Stimulated activated CD8-positive, alpha-beta memory T cell treated with anti-CD3 and anti-CD28 coated beads, Interleukin-12 subunit alpha, Interleukin-12 subunit beta, amount 100 ng/mL, for 24 hours (primary cell): ENCODE data around the gene MRGPRG.
"Not testable (repeated sequence)": the region's sequence is repeated elsewhere in the genome, so short reads cannot be mapped to it uniquely, and the experiment has no call there.

ENCODE experiments used
- DNase-seq: peaks from one replicate; pipeline ENCODE4 v3.0.0-alpha.2; 2020; ENCODE audit errors: extremely low read depth

MRGPRG gene

GRCh38 chr11:3218483-3219280 lies at the start of gene MRGPRG:
Gene MRGPRG, minus strand, starts transcription at chr11:3218813. Its CDS starts 0 bp downstream, at chr11:3218813.
- no peak for DNase-seq

- not testable (repeated sequence) for DNase-seq
Observed at GRCh38 chr11:3262548-3262947, 43.9 kb upstream of the MRGPRG start.

GRCh38 chr11:3261831-3262230 lies 43.2 kb upstream of the MRGPRG start:
- DNase-seq: not testable (repeated sequence)

GRCh38 chr11:3257509-3257908 lies 38.9 kb upstream of the MRGPRG start:
- not testable (repeated sequence) for DNase-seq

GRCh38 chr11:3255241-3255640 lies 36.6 kb upstream of the MRGPRG start:
- DNase-seq: not testable (repeated sequence)

- DNase-seq: not testable (repeated sequence)
Observed at GRCh38 chr11:3254773-3255172, 36.2 kb upstream of the MRGPRG start.

GRCh38 chr11:3245071-3245470 lies 26.5 kb upstream of the MRGPRG start:
- DNase-seq: no peak

- no peak for DNase-seq
Observed at GRCh38 chr11:3243880-3244279, 25.3 kb upstream of the MRGPRG start.

- DNase-seq: no peak
Observed at GRCh38 chr11:3237119-3237518, 18.5 kb upstream of the MRGPRG start.

GRCh38 chr11:3234846-3235245 lies 16.2 kb upstream of the MRGPRG start:
- DNase-seq: no peak

- DNase-seq: no peak
Observed at GRCh38 chr11:3232956-3233355, 14.3 kb upstream of the MRGPRG start.

- DNase-seq: no peak
Observed at GRCh38 chr11:3231851-3232744, 13.5 kb upstream of the MRGPRG start, which contains the start of gene MRGPRE. Gene MRGPRE, minus strand, starts transcription at chr11:3232417. Its CDS starts 3,618 bp downstream, at chr11:3228799.

GRCh38 chr11:3231550-3231850 lies 12.9 kb upstream of the MRGPRG start:
- no peak for DNase-seq

- DNase-seq: no peak
Observed at GRCh38 chr11:3230636-3231549, 12.3 kb upstream of the MRGPRG start.

GRCh38 chr11:3229673-3230630 lies 11.3 kb upstream of the MRGPRG start:
- DNase-seq: no peak

GRCh38 chr11:3228445-3228829 lies 9.8 kb upstream of the MRGPRG start:
- no peak for DNase-seq

GRCh38 chr11:3227568-3228444 lies 9.2 kb upstream of the MRGPRG start:
- DNase-seq: no peak

- DNase-seq: no peak
Observed at GRCh38 chr11:3226846-3227567, 8.4 kb upstream of the MRGPRG start.
